Pancreas (tissue), 10 donors: ENCODE data around the gene PRKCH. TPM values are rescaled to one million over a fixed set of nuclear protein-coding genes. Genes with fewer than 3 reads are reported as not detected.
A peak's percentile ranks its signal among the peaks of the same experiment; 100 is the strongest.

ENCODE experiments used
- ATAC-seq, 4 donors: fragments of 200-7000 bp; cut with Tn5 transposase; one replicate each; pipeline versions ENCODE4 v1.8.0 to v1.9.1; 2020; ENCODE audit warnings: mild to moderate bottlenecking in 4 of 4, moderate library complexity in 4 of 4
- DNase-seq, 6 donors: peaks; one replicate each; pipeline ENCODE4 v3.0.0-alpha.2; 2020
- FAIRE-seq: peaks from 2 replicates; lab custom pipeline; 2012; peaks lifted over from hg19 to GRCh38; lab: Jason Lieb, UNC
- H3K27ac ChIP-seq, 4 donors: fragments of 200-600 bp; sonication (generic); 1 replicate in 3 of 4; 2 replicates in 1 of 4; pipeline versions ENCODE4 v1.5.0 to v1.8.0; 2020
- H3K27me3 ChIP-seq, 4 donors: fragments of 200-600 bp; one replicate each; pipeline ENCODE4 v1.8.0; 2021
- H3K36me3 ChIP-seq, 3 donors: fragments of 200-600 bp; sonication (generic) in 1 of 3; one replicate each; pipeline versions ENCODE4 v1.5.0 to v1.8.0; 2020 to 2021
- H3K4me1 ChIP-seq, 3 donors: fragments of 200-600 bp; one replicate each; pipeline ENCODE4 v1.8.0; 2021
- H3K4me3 ChIP-seq, 4 donors: fragments of 200-600 bp; sonication (generic) in 2 of 4; one replicate each; pipeline versions ENCODE4 v1.5.0 to v1.8.0; 2020 to 2021
- H3K9me3 ChIP-seq, 4 donors: fragments of 200-600 bp; one replicate each; pipeline ENCODE4 v1.8.0; 2021
- WGBS, 2 donors: extraction: QIAGEN DNeasy Blood & Tissue Kit; methylation state at CpG; one replicate each; pipeline ENCODE4 v1.1.7; 2013; 5-methylcytosine and 5-hydroxymethylcytosine counted together
- intact Hi-C, 3 donors: fragments of 100-400 bp; cut with DNase I; formaldehyde crosslinking; loops; one replicate each; pipeline versions ENCODE4 v1.11.1 to v1.14.2; 2022
- polyA plus RNA-seq, 2 donors: library from polyadenylated mRNA; stranded (reverse); fragments of 200-250 nt; gene quantifications; one replicate each; pipeline ENCODE4 v1.2.3, GENCODE V29; 2013
- total RNA-seq, 6 donors: library from RNA; stranded (reverse); fragmentation: NEBNext Ultra II Directional in 4 of 6; extraction: Animal tissue kit (Norgen Biotek cat#: 25700) in 4 of 6; gene quantifications; one replicate each; pipeline versions ENCODE4 v1.2.1 to v1.2.4, GENCODE V29; 2021 to 2023
- TF ChIP-seq, protein P1 (sequence below), 4 donors: fragments of 200-600 bp; sonication (generic) in 3 of 4; IDR thresholded peaks; one replicate each; pipeline versions ENCODE4 v1.5.0 to v1.8.0; 2021; ENCODE audit warnings: antibody characterized with exemption in 4 of 4
- donor health status: healthy with polysubstance abuse.
- donor health status: DM: no; HTN: no; CAD: no; lungs with moderate emphysema.
- donor health status: DM: no; HTN: no; CAD: no.
- donor health status: control.
- donor health status: control.
- donor health status: Bipolar disorder and iron deficiency.
- donor health status: DM: yes; HTN: yes; CAD: no.
- donor health status: DM: no; HTN: no; CAD: no.
- donor health status: DM: no; HTN: no; CAD: no.
- donor health status: DM: yes; HTN: yes; CAD: no.

The PRKCH gene
- total and polyA plus RNA-seq, 8 donors = 3.6 to 16.9 (median 8.9) TPM

DNA sequence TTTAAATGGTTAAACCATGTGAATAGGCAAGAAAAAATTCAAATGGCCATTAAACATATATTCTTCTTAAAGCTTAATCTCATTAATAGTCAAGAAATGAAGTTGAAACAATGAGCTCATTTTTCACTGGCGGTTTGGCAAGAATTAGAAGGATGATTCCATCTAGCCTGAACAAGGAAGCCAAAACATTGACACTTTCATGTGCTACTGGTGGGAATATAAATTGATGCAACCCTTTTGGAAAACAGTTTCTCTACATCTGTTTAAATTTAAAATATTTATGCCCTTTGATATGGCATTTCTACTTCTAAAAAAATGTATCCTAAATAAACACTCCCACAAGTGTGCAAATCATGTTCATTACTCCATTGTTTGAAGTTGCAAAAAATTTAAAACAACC, 199.2 kb downstream of the PRKCH start:
- FAIRE-seq (no peak), ATAC-seq (no peak), DNase-seq (no peak)
- intact Hi-C loops = no loop called here
- WGBS, 2 donors = 90 to 91% methylated on average over 1 of the region's 1 CpG
- Histone ChIP-seq H3K27ac (no peak overlapping the region), H3K4me1 (peaks cover 31 to 66% (median 51%) of the 10 kb centered on the region in 3 donors), H3K9me3 (no peaks in the 10 kb centered on the region), H3K27me3 (no peaks in the 10 kb centered on the region), H3K36me3 (no peaks in the 10 kb centered on the region), H3K4me3 (no peak overlapping the region)
- TF ChIP-seq, protein P1, sequence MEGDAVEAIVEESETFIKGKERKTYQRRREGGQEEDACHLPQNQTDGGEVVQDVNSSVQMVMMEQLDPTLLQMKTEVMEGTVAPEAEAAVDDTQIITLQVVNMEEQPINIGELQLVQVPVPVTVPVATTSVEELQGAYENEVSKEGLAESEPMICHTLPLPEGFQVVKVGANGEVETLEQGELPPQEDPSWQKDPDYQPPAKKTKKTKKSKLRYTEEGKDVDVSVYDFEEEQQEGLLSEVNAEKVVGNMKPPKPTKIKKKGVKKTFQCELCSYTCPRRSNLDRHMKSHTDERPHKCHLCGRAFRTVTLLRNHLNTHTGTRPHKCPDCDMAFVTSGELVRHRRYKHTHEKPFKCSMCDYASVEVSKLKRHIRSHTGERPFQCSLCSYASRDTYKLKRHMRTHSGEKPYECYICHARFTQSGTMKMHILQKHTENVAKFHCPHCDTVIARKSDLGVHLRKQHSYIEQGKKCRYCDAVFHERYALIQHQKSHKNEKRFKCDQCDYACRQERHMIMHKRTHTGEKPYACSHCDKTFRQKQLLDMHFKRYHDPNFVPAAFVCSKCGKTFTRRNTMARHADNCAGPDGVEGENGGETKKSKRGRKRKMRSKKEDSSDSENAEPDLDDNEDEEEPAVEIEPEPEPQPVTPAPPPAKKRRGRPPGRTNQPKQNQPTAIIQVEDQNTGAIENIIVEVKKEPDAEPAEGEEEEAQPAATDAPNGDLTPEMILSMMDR (IDR thresholded peaks at IDR 0.05) = no peak

DNA sequence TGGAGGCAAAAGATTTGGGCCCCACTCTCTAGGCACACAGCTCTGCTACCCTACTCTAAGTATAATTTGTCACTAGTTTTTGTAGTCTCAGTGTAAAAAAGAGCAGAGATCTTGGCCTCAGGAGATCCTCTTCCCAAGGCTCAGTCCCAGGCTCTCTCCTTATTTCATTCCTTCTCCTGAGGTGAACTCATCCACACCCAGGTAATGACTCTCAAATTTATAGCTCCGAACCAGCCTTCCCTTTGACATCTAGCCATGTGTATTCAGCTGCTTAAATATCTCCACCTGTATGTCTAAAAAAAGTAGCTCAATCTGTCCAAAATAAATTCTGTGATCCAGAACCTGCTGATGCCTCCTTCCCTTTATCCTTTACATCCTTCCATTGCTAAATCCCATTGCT, 200.4 kb downstream of the PRKCH start:
- WGBS, 2 donors = 42 to 52% methylated on average over 1 of the region's 1 CpG
- ATAC-seq (no peak), FAIRE-seq (no peak), DNase-seq (no peak)
- Histone ChIP-seq H3K36me3 (no peaks in the 10 kb centered on the region), H3K4me1 (peaks cover 38 to 66% (median 51%) of the 10 kb centered on the region in 3 donors), H3K27ac (no peak overlapping the region), H3K4me3 (no peak overlapping the region), H3K9me3 (no peaks in the 10 kb centered on the region), H3K27me3 (no peaks in the 10 kb centered on the region)
- TF ChIP-seq, protein P1 (IDR thresholded peaks at IDR 0.05) = no peak
- intact Hi-C loops = no loop called here

DNA sequence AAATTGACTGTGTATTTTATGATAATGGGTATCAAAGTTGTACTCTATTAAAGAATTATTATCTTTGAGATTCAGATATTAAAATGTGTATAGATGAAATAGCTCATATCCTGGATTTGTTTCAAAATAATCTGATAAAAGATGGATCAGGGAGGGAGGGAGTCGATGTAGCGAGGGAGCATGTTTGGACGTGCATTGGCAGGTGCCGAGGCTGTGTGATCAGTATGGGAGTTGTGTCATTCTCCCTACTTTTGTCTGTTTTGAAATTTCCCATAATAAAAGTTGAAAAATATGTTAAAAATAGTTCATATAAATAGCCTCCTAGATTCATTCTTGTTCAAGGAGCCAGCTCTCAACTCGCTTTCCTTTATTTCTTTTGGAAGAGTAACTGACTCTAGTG, 202.4 kb downstream of the PRKCH start:
- ATAC-seq (no peak), FAIRE-seq (no peak), DNase-seq (no peak)
- Histone ChIP-seq H3K9me3 (no peaks in the 10 kb centered on the region), H3K27ac (peak overlapping the region; percentile 56 to 95 (median 89)), H3K36me3 (no peaks in the 10 kb centered on the region), H3K4me1 (peaks cover 45 to 64% (median 55%) of the 10 kb centered on the region in 3 donors), H3K27me3 (no peaks in the 10 kb centered on the region), H3K4me3 (no peak overlapping the region)
- TF ChIP-seq, protein P1 (IDR thresholded peaks at IDR 0.05) = no peak
- WGBS, 2 donors = 46 to 56% methylated on average over 5 of the region's 5 CpGs
- intact Hi-C loops = no loop called here

DNA sequence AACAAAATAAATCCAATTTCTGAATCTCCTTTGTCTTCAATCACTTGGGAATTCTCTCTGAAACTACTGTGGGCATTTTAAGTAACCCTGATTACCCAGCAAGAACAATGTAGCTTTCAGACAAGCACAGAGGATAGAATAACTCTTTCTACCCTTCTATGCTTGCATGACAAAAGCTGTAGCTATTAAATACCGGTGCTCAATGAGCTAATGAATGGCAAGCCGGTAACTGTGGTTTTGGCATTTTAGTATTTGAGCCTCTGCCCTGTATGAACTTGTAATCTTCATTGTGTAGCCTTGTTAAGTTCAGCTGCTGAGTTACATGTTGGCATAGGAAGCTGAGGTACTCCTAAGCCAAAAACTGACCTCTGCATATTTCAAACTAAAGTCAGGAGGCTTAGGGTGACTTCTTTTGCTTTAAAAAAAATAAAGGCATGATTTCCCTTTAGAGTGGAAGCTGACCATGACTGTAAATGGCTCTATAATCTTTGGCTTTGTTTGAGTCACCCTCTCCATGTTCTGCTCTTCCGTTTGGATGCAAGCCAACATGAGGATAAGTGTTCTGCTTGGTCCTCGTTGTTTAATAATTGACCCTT, 202.9 kb downstream of the PRKCH start:
- Histone ChIP-seq H3K36me3 (no peaks in the 10 kb centered on the region), H3K4me3 (no peak overlapping the region), H3K27me3 (no peaks in the 10 kb centered on the region), H3K4me1 (peaks cover 45 to 60% (median 55%) of the 10 kb centered on the region in 3 donors), H3K9me3 (no peaks in the 10 kb centered on the region), H3K27ac (peak overlapping the region; percentile 56 to 95 (median 89))
- ATAC-seq (peak in 3 of 4 donors; percentile 2 to 55 (median 4)), DNase-seq (peak in 2 of 6 donors; percentile 58 to 64), FAIRE-seq (no peak)
- WGBS, 2 donors = 8 to 9% methylated on average over 4 of the region's 4 CpGs
- TF ChIP-seq, protein P1 (IDR thresholded peaks at IDR 0.05) = no peak
- intact Hi-C loops = no loop called here

DNA sequence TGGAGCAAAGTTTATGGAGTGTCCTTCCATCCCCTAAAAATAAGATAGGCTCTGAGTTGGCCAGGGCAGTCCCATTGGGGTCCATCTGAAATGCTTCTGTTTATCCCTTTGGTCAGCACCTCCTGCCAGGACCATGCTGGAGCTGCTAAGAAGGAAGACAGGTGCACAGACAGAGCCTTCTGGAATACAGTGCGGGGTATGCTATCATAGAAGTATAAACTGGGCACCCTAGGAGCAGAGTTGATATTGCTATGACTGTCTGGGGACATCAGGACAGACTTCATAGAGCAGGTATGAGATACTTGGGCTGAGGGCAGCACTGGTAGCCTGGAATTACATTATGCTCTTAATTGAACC, 203.5 kb downstream of the PRKCH start:
- intact Hi-C loops = no loop called here
- peaks cover 45 to 60% (median 55%) of the 10 kb centered on the region in 3 donors for H3K4me1 ChIP-seq
- no peaks in the 10 kb centered on the region for H3K9me3 ChIP-seq
- ATAC-seq (no peak), DNase-seq (no peak), FAIRE-seq (no peak)
- H3K4me3 ChIP-seq = peak overlapping the region in 1 of 4 donors; percentile 13
- TF ChIP-seq, protein P1 (IDR thresholded peaks at IDR 0.05) = no peak
- 72 to 89% methylated on average over 1 of the region's 1 CpG for WGBS, 2 donors
- peak overlapping the region; percentile 88 to 96 (median 92) for H3K27ac ChIP-seq
- no peaks in the 10 kb centered on the region for H3K36me3 ChIP-seq
- H3K27me3 ChIP-seq = no peaks in the 10 kb centered on the region
